Fibroblast of the aortic adventitia (primary cell): ENCODE data around the gene LCN6. TPM values are rescaled to one million over a fixed set of nuclear protein-coding genes. Genes with fewer than 3 reads are reported as not detected.
"Not testable (repeated sequence)": the region's sequence is repeated elsewhere in the genome, so short reads cannot be mapped to it uniquely, and the experiment has no call there.

ENCODE experiments used
- DNase-seq: peaks from one replicate; pipeline ENCODE4 v3.0.0-alpha.2; 2010; ENCODE audit warnings: low read depth
- H3K4me3 ChIP-seq: 2 replicates; pipeline ENCODE4 v1.5.1; 2011; ENCODE audit warnings: low read depth, mild to moderate bottlenecking, control low read depth, low read length, moderate library complexity
- total RNA-seq: library from RNA; depleted of rRNA; stranded (reverse); fragments of >200 nt; gene quantifications from 2 replicates; pipeline ENCODE4 v1.2.3, GENCODE V29; 2012; ENCODE audit warnings: low replicate concordance
- TF ChIP-seq, protein P1 (sequence below): IDR thresholded peaks from 2 replicates; pipeline ENCODE4 v1.5.1; 2011; ENCODE audit warnings: mild to moderate bottlenecking, low read length, control low read depth, inconsistent platforms; ENCODE audit not compliant: insufficient read depth

The LCN6 gene
- total RNA-seq, 1 donor: not detected

DNA sequence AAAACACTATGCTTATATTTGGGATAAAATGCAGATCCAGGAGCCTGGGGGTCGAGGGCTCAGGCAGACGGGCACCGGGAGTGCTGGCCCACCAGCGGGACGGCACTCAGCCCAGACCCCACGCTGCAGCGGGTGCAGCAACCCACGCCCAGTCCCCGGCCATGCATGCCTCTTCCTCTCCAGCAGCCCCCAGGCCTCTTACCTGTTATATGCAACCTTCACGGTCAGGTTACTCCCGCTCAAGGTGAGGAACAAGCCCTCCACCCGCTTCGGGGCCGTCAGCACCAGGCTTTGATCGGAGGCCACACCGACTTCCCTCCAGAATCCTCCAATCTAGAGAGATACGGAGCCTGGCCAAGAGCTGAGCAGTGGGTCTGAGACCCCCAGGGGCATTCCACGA, 8.5 kb upstream of the LCN6 start:
- TF ChIP-seq, protein P1, sequence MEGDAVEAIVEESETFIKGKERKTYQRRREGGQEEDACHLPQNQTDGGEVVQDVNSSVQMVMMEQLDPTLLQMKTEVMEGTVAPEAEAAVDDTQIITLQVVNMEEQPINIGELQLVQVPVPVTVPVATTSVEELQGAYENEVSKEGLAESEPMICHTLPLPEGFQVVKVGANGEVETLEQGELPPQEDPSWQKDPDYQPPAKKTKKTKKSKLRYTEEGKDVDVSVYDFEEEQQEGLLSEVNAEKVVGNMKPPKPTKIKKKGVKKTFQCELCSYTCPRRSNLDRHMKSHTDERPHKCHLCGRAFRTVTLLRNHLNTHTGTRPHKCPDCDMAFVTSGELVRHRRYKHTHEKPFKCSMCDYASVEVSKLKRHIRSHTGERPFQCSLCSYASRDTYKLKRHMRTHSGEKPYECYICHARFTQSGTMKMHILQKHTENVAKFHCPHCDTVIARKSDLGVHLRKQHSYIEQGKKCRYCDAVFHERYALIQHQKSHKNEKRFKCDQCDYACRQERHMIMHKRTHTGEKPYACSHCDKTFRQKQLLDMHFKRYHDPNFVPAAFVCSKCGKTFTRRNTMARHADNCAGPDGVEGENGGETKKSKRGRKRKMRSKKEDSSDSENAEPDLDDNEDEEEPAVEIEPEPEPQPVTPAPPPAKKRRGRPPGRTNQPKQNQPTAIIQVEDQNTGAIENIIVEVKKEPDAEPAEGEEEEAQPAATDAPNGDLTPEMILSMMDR: no peak
- no peak for DNase-seq
- H3K4me3 ChIP-seq: no peak overlapping the region

DNA sequence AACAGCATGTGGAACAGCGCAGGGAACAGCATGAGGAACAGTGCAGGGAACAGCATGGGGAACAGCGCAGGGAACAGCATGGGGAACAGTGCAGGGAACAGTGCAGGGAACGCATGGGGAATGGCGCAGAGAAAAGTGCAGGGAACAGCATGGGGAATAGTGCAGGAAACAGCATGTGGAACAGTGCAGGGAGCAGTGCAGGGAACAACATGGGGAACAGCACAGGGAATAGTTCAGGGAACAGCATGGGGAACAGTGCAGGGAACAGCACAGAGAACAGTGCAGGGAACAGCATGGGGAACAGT, 7.8 kb upstream of the LCN6 start:
- no peak overlapping the region for H3K4me3 ChIP-seq
- DNase-seq: no peak
- TF ChIP-seq, protein P1: no peak

DNA sequence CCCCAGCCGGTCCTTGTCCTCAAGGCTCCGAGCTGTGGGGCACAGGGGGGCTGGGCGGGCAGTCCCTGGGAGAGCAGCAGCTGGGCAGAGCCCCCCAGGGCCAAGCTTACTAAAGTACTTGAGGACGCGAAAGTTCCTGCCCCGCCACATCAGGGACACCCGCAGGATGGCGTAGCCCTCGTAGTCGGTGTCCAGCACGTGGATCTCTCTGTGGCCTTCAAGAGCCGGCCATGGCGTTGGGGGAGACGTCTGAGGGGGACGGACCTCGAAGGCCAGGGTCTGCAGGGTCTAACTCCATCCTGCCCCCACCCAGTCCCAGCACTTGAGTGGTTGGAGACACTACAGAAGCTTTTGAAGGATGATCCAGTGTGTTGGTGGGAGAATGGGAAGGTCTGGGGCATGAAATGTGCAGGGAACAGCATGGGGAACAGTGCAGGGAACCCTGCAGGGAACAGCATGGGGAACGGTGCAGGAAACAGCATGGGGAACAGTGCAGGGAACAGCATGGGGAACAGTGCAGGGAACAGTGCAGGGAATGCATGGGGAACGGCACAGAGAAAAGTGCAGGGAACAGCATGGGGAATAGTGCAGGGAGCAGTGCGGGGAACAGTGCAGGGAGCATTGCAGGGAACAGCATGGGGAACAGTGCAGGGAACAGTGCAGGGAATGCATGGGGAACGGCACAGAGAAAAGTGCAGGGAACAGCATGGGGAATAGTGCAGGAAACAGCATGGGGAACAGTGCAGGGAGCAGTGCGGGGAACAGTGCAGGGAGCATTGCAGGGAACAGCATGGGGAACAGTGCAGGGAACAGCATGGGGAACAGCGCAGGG, 7.2 kb upstream of the LCN6 start:
- DNase-seq, H3K4me3 ChIP-seq: not testable (repeated sequence)

DNA sequence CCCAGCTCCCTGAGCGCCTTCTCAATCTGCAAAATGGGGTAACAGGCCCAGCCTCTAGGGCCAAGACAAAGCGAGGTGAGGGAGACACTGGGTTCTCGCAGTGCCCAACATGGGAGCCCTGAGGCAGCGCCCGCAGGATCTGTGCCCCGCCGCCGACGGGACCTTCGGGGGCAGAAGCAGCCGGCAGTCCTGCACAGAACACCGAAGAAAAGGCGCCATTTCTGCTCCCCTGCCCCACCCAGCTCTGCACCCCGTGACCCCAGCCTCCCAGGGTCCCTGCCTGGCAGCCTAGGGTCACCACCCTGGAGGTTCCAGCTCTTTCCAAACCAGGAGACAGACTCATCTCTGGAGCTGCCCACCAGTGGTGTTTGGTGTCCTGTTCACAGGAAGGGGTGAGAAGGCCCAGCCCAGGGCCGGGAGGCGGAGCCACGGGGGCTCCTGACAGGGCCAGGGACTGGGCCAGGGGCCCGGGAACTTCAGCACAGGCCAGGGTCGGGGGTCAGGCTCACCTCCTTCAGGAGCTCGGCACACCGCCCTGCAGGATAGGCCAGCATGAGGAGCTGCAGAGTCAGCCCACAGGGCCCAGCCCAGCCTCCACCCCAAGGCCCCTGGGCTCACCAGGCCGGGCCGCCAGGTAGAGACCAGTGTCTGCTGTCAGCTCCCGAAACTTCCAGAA, 6.4 kb upstream of the LCN6 start:
- no peak overlapping the region for H3K4me3 ChIP-seq
- no peak for DNase-seq
- TF ChIP-seq, protein P1: no peak

DNA sequence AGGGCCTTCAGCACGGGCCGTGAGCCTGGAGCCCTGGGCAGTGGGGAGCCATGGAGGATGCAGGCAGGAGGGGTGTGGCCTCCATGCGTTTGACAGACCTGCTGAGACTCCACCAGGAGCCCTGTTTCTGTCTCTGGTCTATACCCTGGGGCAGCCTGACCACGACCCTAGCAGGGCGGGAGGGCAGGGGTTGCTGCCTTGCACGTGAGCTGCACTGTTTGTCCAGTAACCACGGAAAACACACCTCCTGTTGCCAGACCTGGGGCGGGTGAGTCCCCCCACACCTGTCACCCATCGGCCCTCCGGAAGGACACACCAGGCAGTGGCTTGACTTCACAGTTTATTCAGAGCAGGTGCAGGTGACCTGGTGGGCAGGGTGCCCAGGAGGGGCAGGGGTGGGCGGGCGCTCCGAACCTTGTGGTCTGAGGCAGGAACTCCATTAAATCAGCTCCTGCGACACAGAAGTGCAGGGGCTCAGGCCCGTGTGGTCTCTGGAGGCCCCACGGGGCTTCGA, 5.8 kb upstream of the LCN6 start:
- DNase-seq: no peak
- TF ChIP-seq, protein P1: no peak
- H3K4me3 ChIP-seq: no peak overlapping the region

DNA sequence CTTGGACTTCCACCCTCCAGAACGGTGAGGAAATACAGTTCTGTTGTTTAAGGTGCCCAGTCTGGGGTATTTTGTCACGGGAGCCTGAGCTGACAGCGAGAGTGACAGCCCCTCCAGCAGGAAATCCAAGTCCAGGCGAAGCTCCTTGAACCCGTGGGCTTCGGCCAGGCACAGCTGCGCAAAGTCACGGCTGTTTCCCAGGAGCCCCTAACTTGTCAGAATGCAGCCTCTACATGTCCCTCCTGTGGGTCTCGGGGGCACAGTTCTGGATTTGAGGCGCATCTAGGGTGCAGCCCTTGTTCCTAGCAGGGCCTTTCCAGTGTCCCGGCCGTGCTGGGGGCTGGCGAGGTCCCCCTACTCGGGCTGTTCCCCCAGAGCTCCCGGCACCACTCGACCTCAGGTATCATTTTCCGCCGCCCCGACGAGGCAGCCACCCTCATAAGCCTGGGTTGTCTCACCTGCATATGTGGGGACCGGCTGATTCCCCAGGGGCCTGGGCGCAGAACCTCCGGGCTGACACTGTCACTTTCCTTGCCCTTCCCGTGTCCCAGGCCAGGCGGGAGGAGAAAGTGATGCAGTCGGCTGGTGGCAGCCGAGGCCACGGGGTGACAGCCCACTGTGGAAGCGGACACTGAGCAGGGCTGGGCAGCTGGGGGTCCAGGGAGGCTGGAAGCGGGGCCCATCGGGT, 5.2 kb upstream of the LCN6 start:
- TF ChIP-seq, protein P1: no peak
- DNase-seq: no peak
- no peak overlapping the region for H3K4me3 ChIP-seq

DNA sequence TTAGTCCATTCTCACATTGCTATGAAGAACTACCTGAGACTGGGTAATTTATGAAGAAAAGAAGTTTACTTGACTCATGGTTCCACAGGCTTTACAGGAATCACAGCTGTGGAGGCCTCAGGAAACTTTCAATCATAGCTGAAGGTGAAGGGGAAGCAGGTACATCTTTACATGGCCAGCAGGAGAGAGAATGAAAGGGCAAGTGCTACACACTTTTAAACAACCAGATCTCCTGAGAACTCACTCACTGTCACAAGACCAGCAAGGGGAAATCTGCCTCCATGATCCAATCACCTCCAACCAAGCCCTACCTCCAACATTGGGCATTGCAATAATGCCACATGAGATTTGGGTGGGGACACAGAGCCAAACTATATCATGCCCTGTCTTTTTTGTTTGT, 3.5 kb upstream of the LCN6 start:
- TF ChIP-seq, protein P1: no peak
- DNase-seq: no peak
- H3K4me3 ChIP-seq: no peak overlapping the region
